Motor neuron (in vitro differentiated cells): ENCODE measurements around the gene AHNAK. TPM values are rescaled to one million over a fixed set of nuclear protein-coding genes. Genes with fewer than 3 reads are reported as not detected.

ENCODE experiments used
- ATAC-seq, 8 experiments: fragments of 200-7000 bp; cut with Tn5 transposase; replicated peaks in 6 of 8; 2 replicates each; pipeline ENCODE4 v1.8.0; 2021; ENCODE audit warnings: mild to moderate bottlenecking in 8 of 8, moderate library complexity in 8 of 8
- H3K27ac ChIP-seq, 2 donors: fragments of 250-450 bp; sonication (Bioruptor Pico); 2 replicates each; pipeline ENCODE4 v1.9.0; 2021; ENCODE audit warnings: antibody characterized with exemption in 2 of 2, mild to moderate bottlenecking in 2 of 2, moderate library complexity in 1 of 2
- H3K4me1 ChIP-seq, 2 donors: fragments of 250-450 bp; sonication (Bioruptor Pico); replicated peaks in 1 of 2; 2 replicates each; pipeline ENCODE4 v1.6.1; 2021; ENCODE audit warnings: antibody characterized with exemption in 2 of 2, mild to moderate bottlenecking in 2 of 2, moderate library complexity in 1 of 2
- H3K4me3 ChIP-seq, 5 donors: fragments of 250-450 bp; sonication (Bioruptor Pico); 2 replicates each; pipeline ENCODE4 v1.9.0; 2021; ENCODE audit warnings: antibody characterized with exemption in 5 of 5, mild to moderate bottlenecking in 5 of 5, moderate library complexity in 4 of 5
- WGBS, 10 experiments: fragments of 450-650 bp; shearing (Covaris generic); methylation state at CpG; one replicate each; pipeline ENCODE4 v1.0.0; 2022; 5-methylcytosine and 5-hydroxymethylcytosine counted together
- in situ Hi-C, 9 experiments: fragments of 400-800 bp; cut with MboI; loops; one replicate each; pipeline ENCODE4 v1.15.0; 2021; ENCODE audit warnings: low sequenced_read_pairs in 9 of 9, low pct_unique_long_range_greater_than_20kb in 2 of 9; ENCODE audit not compliant: unreplicated experiment in 9 of 9
- total RNA-seq, 8 experiments: library from RNA; unstranded; fragments of 300-600 nt; gene quantifications; 2 replicates each; pipeline versions ENCODE4 v1.2.3 to v1.2.4, GENCODE V29; 2022

AHNAK gene
- total RNA-seq, 8 experiments from 2014 or later, result 1.2 to 93.7 (median 13.5) TPM

DNA sequence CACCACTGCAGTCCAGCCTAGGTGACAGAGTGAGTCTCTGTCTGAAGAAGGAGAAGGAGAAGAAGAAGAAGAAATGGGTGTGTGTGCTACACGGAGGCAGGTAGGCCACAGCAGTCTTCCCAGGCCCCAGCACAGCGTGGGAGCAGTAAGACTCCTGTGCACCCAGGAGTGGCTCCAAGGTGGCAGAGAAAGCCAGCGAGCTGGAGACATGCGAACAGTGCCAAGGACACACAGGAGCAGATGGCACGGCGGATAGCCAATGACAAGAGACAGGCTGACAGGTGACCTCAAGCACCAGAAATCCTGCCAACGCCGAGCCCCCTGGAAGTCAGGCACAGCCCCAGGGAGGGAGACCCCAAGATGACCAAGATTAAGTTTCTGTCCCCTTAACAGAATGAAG lies 136.8 kb downstream of the AHNAK start:
- H3K4me1 ChIP-seq, result no peaks in the 10 kb centered on the region
- H3K27ac ChIP-seq, result no peak overlapping the region
- 73 to 100% (median 89%) methylated on average over 2 to 7 of the region's 8 CpGs; no CpG with 5 or more reads in 4 of the 10 experiments for WGBS, 10 experiments
- H3K4me3 ChIP-seq, result no peak overlapping the region
- no peak for ATAC-seq
- in situ Hi-C loops, result loop anchor here in 1 of 9 experiments (25.0 kb wide), 1 partner anchor 152 kb away; the partner anchor contains the start of gene EEF1G

DNA sequence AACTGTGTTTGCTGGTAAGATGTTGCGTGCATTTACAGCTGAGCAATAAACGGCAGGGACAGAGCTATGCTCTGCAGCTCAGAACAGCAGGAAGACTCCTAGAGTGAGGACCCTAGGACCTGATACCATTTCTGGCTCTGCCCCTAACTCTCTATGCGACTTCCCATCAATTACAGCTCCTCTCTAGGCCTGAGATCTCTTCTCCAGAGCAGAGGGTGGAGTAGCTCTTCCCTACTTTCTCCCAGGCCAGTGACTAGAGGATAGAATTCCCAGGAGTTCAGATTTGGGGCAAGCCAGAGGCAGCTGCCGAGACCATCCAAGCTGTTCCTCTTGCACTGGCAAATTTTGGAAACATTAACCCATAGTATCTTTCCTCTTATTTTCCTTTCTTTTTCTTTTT lies 140.6 kb downstream of the AHNAK start:
- no peak for ATAC-seq
- H3K4me3 ChIP-seq, result no peak overlapping the region
- no peak overlapping the region for H3K27ac ChIP-seq
- peaks cover 4 to 10% of the 10 kb centered on the region in 2 donors for H3K4me1 ChIP-seq
- 0 to 77% (median 46%) methylated on average over 1 to 4 of the region's 4 CpGs; no CpG with 5 or more reads in 3 of the 10 experiments for WGBS, 10 experiments
- in situ Hi-C loops, result loop anchor here in 1 of 9 experiments (25.0 kb wide), 1 partner anchor 156 kb away; the partner anchor contains the start of gene EEF1G

DNA sequence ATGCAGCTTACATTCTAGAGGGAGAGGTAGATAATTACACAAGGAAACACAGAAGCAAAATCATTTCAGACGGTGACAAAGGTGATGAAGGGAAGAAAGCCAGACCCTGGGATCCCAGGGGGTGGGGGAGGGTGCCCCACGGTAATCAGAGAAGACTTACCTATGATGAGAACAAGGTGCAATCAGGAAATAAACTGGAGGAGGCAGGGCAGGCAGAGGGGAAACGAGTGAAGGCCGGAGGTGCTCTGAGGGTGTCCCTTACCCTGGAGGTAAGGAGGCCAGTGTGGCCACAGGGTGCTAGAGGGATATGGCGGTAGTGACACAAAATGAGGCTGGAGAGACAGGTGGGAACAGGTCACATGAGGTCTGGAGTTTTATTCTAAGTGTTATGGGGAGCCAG lies 141.7 kb downstream of the AHNAK start:
- WGBS, 10 experiments, result 60 to 100% (median 81%) methylated on average over 1 to 5 of the region's 5 CpGs; no CpG with 5 or more reads in 3 of the 10 experiments
- H3K4me3 ChIP-seq, result no peak overlapping the region
- peaks cover 15 to 22% of the 10 kb centered on the region in 2 donors for H3K4me1 ChIP-seq
- no peak overlapping the region for H3K27ac ChIP-seq
- in situ Hi-C loops, result loop anchor here in 1 of 9 experiments (25.0 kb wide), 1 partner anchor 157 kb away; the partner anchor contains the start of gene EEF1G
- no peak for ATAC-seq

GRCh38 chr11:62404435-62404834 lies 142.2 kb downstream of the AHNAK start:
- ATAC-seq, result no peak
- in situ Hi-C loops, result loop anchor here in 1 of 9 experiments (25.0 kb wide), 1 partner anchor 158 kb away; the partner anchor contains the start of gene EEF1G
- Histone ChIP-seq H3K4me3 (no peak overlapping the region), H3K27ac (no peak overlapping the region), H3K4me1 (peaks cover 20 to 26% of the 10 kb centered on the region in 2 donors)
- 81 to 100% (median 90%) methylated on average over 1 to 4 of the region's 6 CpGs; no CpG with 5 or more reads in 5 of the 10 experiments for WGBS, 10 experiments

GRCh38 chr11:62402960-62403730 lies 143.5 kb downstream of the AHNAK start:
- WGBS, 10 experiments, result 26 to 100% (median 81%) methylated on average over 1 to 10 of the region's 12 CpGs
- no peak overlapping the region for H3K4me3 ChIP-seq
- H3K4me1 ChIP-seq, result peaks cover 30 to 39% of the 10 kb centered on the region in 2 donors
- in situ Hi-C loops, result loop anchor here in 1 of 9 experiments (25.0 kb wide), 1 partner anchor 159 kb away; the partner anchor contains the start of gene EEF1G
- ATAC-seq, result no peak
- H3K27ac ChIP-seq, result no peak overlapping the region

- Histone ChIP-seq H3K4me1 (peaks cover 30 to 40% of the 10 kb centered on the region in 2 donors), H3K27ac (no peak overlapping the region), H3K4me3 (no peak overlapping the region)
- peak in 3 of 8 experiments; percentile 16 to 31 (median 24) for ATAC-seq
- in situ Hi-C loops, result loop anchor here in 1 of 9 experiments (25.0 kb wide), 1 partner anchor 160 kb away; the partner anchor contains the start of gene EEF1G
- WGBS, 10 experiments, result 20 to 100% (median 87%) methylated on average over 1 to 3 of the region's 15 CpGs; no CpG with 5 or more reads in 5 of the 10 experiments
Observed at GRCh38 chr11:62402226-62402959, 144.2 kb downstream of the AHNAK start.

- 20 to 72% (median 40%) methylated on average over 2 to 3 of the region's 7 CpGs; no CpG with 5 or more reads in 7 of the 10 experiments for WGBS, 10 experiments
- in situ Hi-C loops, result loop anchor here in 1 of 9 experiments (25.0 kb wide), 1 partner anchor 160 kb away; the partner anchor contains the start of gene EEF1G
- peak in 2 of 8 experiments; percentile 7 to 18 for ATAC-seq
Observed at GRCh38 chr11:62401811-62402210, 144.8 kb downstream of the AHNAK start.

GRCh38 chr11:62401356-62401755 lies 145.2 kb downstream of the AHNAK start:
- WGBS, 10 experiments, result 60 to 71% methylated on average over 1 of the region's 5 CpGs; no CpG with 5 or more reads in 8 of the 10 experiments
- no peak overlapping the region for H3K4me3 ChIP-seq
- no peak for ATAC-seq
- in situ Hi-C loops, result loop anchor here in 1 of 9 experiments (25.0 kb wide), 1 partner anchor 161 kb away; the partner anchor contains the start of gene EEF1G
- no peak overlapping the region for H3K27ac ChIP-seq
- peaks cover 30 to 40% of the 10 kb centered on the region in 2 donors for H3K4me1 ChIP-seq

More at GRCh38 chr11:62401811-62402210, 144.8 kb downstream of the AHNAK start:
- H3K4me3 ChIP-seq, result no peak overlapping the region
- H3K27ac ChIP-seq, result no peak overlapping the region
- H3K4me1 ChIP-seq, result peaks cover 30 to 40% of the 10 kb centered on the region in 2 donors

DNA sequence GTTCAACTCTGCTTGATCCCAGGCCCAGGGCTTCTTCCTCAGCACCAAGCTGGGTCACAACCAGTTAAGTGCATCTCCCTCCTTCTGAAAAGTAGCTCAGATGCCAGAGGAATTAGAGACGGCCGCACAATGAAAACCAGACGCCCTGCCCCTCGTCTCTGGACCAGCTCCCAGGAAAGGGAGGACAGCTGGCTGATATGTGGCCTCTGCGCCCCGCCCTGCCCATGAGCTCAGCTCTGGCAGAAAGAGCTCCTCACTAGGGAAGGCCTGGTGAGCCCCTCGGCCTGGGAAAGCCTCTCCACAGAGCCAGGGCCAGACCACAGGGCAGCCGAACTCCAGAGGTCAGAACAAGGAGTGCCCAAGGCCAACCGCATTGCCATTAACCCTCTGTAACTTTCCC lies 145.8 kb downstream of the AHNAK start:
- Histone ChIP-seq H3K4me3 (no peak overlapping the region), H3K4me1 (peaks cover 30 to 40% of the 10 kb centered on the region in 2 donors), H3K27ac (no peak overlapping the region)
- ATAC-seq, result peak; percentile 57 to 87 (median 71)
- WGBS, 10 experiments, result 13 to 100% (median 69%) methylated on average over 1 to 7 of the region's 9 CpGs; no CpG with 5 or more reads in 4 of the 10 experiments
- in situ Hi-C loops, result loop anchor here in 1 of 9 experiments (25.0 kb wide), 1 partner anchor 162 kb away; the partner anchor contains the start of gene EEF1G

DNA sequence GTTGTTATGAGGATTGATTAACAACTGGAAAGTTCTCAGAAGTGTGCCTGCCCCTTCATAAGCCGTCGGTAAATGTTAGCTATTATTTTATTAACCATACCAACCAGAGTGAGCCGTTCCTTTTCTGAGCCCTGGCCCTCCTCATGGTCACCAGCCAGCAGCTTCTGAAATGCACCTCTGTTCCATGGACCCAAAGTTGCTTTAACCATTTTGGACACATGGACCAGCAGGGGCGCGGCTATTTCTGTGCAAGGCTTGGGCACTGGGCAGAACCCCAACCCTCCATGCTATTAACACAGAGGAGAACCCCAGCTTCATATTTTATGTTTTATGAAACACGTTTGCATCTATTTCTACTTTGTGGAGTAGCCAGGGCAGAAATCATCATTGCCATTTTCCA lies 146.3 kb downstream of the AHNAK start:
- Histone ChIP-seq H3K4me3 (no peak overlapping the region), H3K4me1 (peaks cover 31 to 42% of the 10 kb centered on the region in 2 donors), H3K27ac (no peak overlapping the region)
- WGBS, 10 experiments, result 0 to 100% (median 39%) methylated on average over 1 to 4 of the region's 6 CpGs; no CpG with 5 or more reads in 3 of the 10 experiments
- in situ Hi-C loops, result loop anchor here in 1 of 9 experiments (25.0 kb wide), 1 partner anchor 162 kb away; the partner anchor contains the start of gene EEF1G
- ATAC-seq, result peak in 1 of 8 experiments; percentile 5

- 54% methylated on average over 3 of the region's 7 CpGs; no CpG with 5 or more reads in 9 of the 10 experiments for WGBS, 10 experiments
- Histone ChIP-seq H3K4me1 (peaks cover 35 to 46% of the 10 kb centered on the region in 2 donors), H3K27ac (no peak overlapping the region), H3K4me3 (no peak overlapping the region)
- in situ Hi-C loops, result loop anchor here in 6 of 9 experiments (10.0 to 25.0 kb wide), 5 partner anchors 155 to 487 kb away; partner anchors contain the start of genes EEF1G (in 2 of the 6), SLC3A2 (in 1 of the 6), STX5 (in 1 of the 6) and TEX54 (in 1 of the 6)
- ATAC-seq, result peak in 6 of 8 experiments; percentile 3 to 36 (median 12)
Observed at GRCh38 chr11:62399878-62400266, 146.7 kb downstream of the AHNAK start.
